BJ (cell line): ENCODE data around the gene PRL. TPM values are rescaled to one million over a fixed set of nuclear protein-coding genes. Genes with fewer than 3 reads are reported as not detected.
A peak's percentile ranks its signal among the peaks of the same experiment; 100 is the strongest.

Experiments
- CTCF ChIA-PET: fragments of 350-600 bp; formaldehyde crosslinking; extraction: SDS; loops from one replicate; lab custom pipeline; 2021; ENCODE audit warnings: antibody characterized with exemption, inconsistent platforms; lab: Yijun Ruan, JAX
- POLR2A ChIA-PET: fragments of 300-600 bp; sonication (Branson Sonifier 250); formaldehyde crosslinking; extraction: SDS; loops from one replicate; lab custom pipeline; 2021; ENCODE audit warnings: antibody characterized with exemption; lab: Charles Lee
- DNase-seq: peaks from one replicate; pipeline ENCODE4 v3.0.0-alpha.2; 2011; ENCODE audit warnings: low read depth
- H3K27me3 ChIP-seq: 2 replicates; pipeline ENCODE4 v1.6.0; 2011; ENCODE audit warnings: low read length; ENCODE audit not compliant: control insufficient read depth, insufficient read depth
- H3K36me3 ChIP-seq: 2 replicates; pipeline ENCODE4 v1.5.1; 2011; ENCODE audit warnings: low read length; ENCODE audit not compliant: control insufficient read depth, insufficient read depth
- H3K4me3 ChIP-seq: 2 replicates; pipeline ENCODE4 v1.5.1; 2011; ENCODE audit warnings: low read depth, mild to moderate bottlenecking, control low read depth, low read length
- CTCF ChIP-seq: IDR thresholded peaks from 2 replicates; pipeline ENCODE4 v1.5.1; 2011; ENCODE audit warnings: low read depth, mild to moderate bottlenecking, control low read depth, inconsistent platforms, low read length, moderate library complexity; ENCODE audit not compliant: insufficient read depth
- polyA plus RNA-seq: library from polyadenylated mRNA; depleted of rRNA; stranded (reverse); fragments of >200 nt; gene quantifications from 2 replicates; pipeline ENCODE4 v1.2.3, GENCODE V29; 2011

Gene PRL
- polyA plus RNA-seq, 1 experiment: not detected

- Histone ChIP-seq H3K36me3 (no peaks in the 10 kb centered on the region), H3K4me3 (no peak overlapping the region), H3K27me3 (no peaks in the 10 kb centered on the region)
- POLR2A ChIA-PET: no interaction called here
- DNase-seq: no peak
- no peak for TF ChIP-seq CTCF
- CTCF ChIA-PET: no interaction called here
These were observed 28.6 kb upstream of the PRL start for GRCh38 chr6:22325481-22325880.

DNA sequence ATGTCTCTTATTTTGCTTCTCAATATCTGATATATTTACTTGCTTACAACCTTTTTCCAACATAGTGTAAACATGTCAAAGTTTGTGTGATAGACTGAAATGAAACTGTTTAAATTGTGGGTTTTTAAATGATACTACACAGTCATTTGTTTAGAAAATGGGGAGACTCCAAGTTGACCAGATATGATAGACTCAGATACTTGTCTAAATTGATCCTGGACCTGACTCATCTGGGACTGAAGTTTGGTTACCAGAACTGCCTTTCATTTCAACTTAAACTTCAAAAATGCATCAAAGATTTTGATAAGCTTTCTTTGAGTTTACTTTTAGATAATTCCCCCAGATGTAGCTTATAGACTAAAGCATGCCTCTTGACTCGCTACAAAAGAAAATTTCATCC, 27.0 kb upstream of the PRL start:
- H3K27me3 ChIP-seq: no peaks in the 10 kb centered on the region
- DNase-seq: no peak
- no peak for TF ChIP-seq CTCF
- H3K36me3 ChIP-seq: no peaks in the 10 kb centered on the region
- POLR2A ChIA-PET: no interaction called here
- CTCF ChIA-PET: no interaction called here
- no peak overlapping the region for H3K4me3 ChIP-seq

- H3K27me3 ChIP-seq: no peaks in the 10 kb centered on the region
- no peak for DNase-seq
- ChIA-PET POLR2A (no interaction called here), CTCF (interaction anchor here (0.7 kb wide), 1 partner anchor 37 kb away, joined by 3 read pairs; no protein-coding TSS in a partner anchor)
- H3K36me3 ChIP-seq: no peaks in the 10 kb centered on the region
- no peak for TF ChIP-seq CTCF
- no peak overlapping the region for H3K4me3 ChIP-seq
These were observed 25.5 kb upstream of the PRL start for GRCh38 chr6:22322103-22323030.

DNA sequence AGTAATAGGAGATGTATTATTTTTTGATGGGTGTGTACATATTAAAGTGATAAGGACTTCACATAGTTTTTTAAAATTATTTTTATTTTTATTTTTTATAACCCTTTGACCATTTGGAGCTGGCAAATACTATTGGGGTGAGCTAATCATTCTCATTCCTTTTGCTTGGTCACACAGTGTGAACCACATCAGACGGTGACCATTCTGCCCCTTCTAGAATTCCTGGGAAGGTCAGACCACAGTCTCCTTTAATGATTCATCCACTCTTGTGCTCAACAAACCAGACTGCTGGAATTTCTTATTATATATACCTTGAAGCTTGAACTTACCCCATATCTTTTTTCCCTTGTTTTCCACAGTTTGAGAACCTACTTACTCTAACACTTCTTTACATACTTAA, 23.9 kb upstream of the PRL start:
- peak; percentile 72 for DNase-seq
- Histone ChIP-seq H3K27me3 (no peaks in the 10 kb centered on the region), H3K4me3 (no peak overlapping the region), H3K36me3 (no peaks in the 10 kb centered on the region)
- CTCF ChIA-PET: interaction anchor here (0.6 kb wide), 1 partner anchor 1118 kb away, joined by 3 read pairs; no protein-coding TSS in a partner anchor
- TF ChIP-seq CTCF: no peak
- POLR2A ChIA-PET: interaction anchor here (0.6 kb wide), 1 partner anchor 27 kb away, joined by 3 read pairs; no protein-coding TSS in a partner anchor

DNA sequence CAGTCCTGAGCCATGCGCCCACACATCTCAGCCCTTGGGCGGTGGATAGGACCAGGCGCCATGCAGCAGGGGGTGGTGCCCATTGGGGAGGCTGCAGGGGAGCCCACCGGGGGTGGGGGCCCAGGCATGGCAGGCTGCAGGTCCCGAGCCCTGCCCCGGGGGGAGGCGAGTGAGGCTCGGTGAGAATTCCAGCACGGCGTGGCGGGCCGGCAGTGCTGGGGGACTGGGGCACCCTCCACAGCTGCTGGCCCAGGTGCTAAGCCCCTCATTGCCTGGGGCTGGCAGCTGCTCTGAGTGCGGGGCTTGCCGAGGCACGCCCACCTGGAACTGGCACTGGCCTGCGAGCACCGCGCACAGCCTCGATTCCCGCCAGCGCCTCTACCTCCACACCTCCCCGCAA, 21.6 kb upstream of the PRL start:
- ChIA-PET POLR2A (no interaction called here), CTCF (no interaction called here)
- Histone ChIP-seq H3K4me3 (no peak overlapping the region), H3K27me3 (no peaks in the 10 kb centered on the region), H3K36me3 (no peaks in the 10 kb centered on the region)
- DNase-seq: no peak
- TF ChIP-seq CTCF: no peak
